NCI-H526 (cell line): ENCODE measurements around the gene ANGPTL8.

ENCODE experiments used
- DNase-seq, 2 experiments: peaks; one replicate each; lab custom pipeline; 2025; lab: John Stamatoyannopoulos, UW

ANGPTL8 gene

GRCh38 chr19:11203194-11204075 is 36.0 kb upstream of the ANGPTL8 start:
- DNase-seq, result peak in 1 of 2 experiments; percentile 34

GRCh38 chr19:11204076-11204602 is 35.3 kb upstream of the ANGPTL8 start:
- no peak for DNase-seq

GRCh38 chr19:11204943-11205349 is 34.5 kb upstream of the ANGPTL8 start:
- no peak for DNase-seq

- no peak for DNase-seq
These were observed 33.4 kb upstream of the ANGPTL8 start for GRCh38 chr19:11205939-11206570.

- no peak for DNase-seq
These were observed 30.6 kb upstream of the ANGPTL8 start for GRCh38 chr19:11208561-11209471.

GRCh38 chr19:11209839-11210655 is 29.4 kb upstream of the ANGPTL8 start:
- DNase-seq, result no peak

- DNase-seq, result no peak
These were observed 28.8 kb upstream of the ANGPTL8 start for GRCh38 chr19:11210656-11210928.

GRCh38 chr19:11214387-11214786 is 25.0 kb upstream of the ANGPTL8 start:
- no peak for DNase-seq

GRCh38 chr19:11221082-11221598 is 18.3 kb upstream of the ANGPTL8 start:
- no peak for DNase-seq

GRCh38 chr19:11223200-11223599 is 16.2 kb upstream of the ANGPTL8 start:
- DNase-seq, result no peak

GRCh38 chr19:11224429-11224828 is 15.0 kb upstream of the ANGPTL8 start:
- DNase-seq, result no peak

GRCh38 chr19:11225172-11225571 is 14.2 kb upstream of the ANGPTL8 start:
- no peak for DNase-seq

GRCh38 chr19:11225815-11226214 is 13.6 kb upstream of the ANGPTL8 start:
- DNase-seq, result no peak

- DNase-seq, result no peak
These were observed 12.7 kb upstream of the ANGPTL8 start for GRCh38 chr19:11226716-11227166.

- peak; percentile 9 to 40 for DNase-seq
These were observed 12.1 kb upstream of the ANGPTL8 start for GRCh38 chr19:11227195-11227886.

GRCh38 chr19:11230621-11231386 is 8.6 kb upstream of the ANGPTL8 start:
- DNase-seq, result peak; percentile 6 to 29

GRCh38 chr19:11232555-11232954 is 6.9 kb upstream of the ANGPTL8 start:
- no peak for DNase-seq

GRCh38 chr19:11233073-11233472 is 6.3 kb upstream of the ANGPTL8 start:
- DNase-seq, result no peak

GRCh38 chr19:11234486-11235075 is 4.8 kb upstream of the ANGPTL8 start:
- no peak for DNase-seq
